GM21619 (cell line): ENCODE measurements around the gene ZNF582.
"Not testable (repeated sequence)": the region's sequence is repeated elsewhere in the genome, so short reads cannot be mapped to it uniquely, and the experiment has no call there.

ENCODE experiments used
- ATAC-seq: cut with Tn5 transposase; IDR thresholded peaks from one replicate; pipeline ENCODE4 v1.9.1; 2021; ENCODE audit not compliant: unreplicated experiment

ZNF582 gene

DNA sequence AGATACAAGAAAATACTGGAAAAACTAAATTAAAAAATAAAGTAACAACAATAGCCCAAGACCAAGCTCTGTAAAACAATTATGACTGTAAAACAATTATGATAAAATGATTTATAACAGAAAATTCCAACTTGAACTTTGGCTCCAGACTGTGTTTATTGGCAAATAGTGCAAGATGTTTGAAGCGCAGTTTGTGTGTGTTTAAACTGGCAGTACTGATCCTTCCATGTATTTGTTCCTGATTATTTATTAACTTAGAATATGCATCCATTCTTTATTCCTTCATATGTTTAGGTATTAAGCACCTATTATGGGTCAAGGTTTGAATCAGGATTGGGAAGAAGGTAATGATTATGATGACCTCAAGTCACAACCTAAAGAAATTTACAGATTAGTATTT, 37.8 kb downstream of the ZNF582 start:
- no peak for ATAC-seq

- ATAC-seq: no peak
Observed at GRCh38 chr19:56351208-56351607, 42.1 kb downstream of the ZNF582 start.

GRCh38 chr19:56350416-56351045, 42.8 kb downstream of the ZNF582 start:
- no peak for ATAC-seq

- ATAC-seq: no peak
Observed at GRCh38 chr19:56348289-56348877, 45.0 kb downstream of the ZNF582 start.

DNA sequence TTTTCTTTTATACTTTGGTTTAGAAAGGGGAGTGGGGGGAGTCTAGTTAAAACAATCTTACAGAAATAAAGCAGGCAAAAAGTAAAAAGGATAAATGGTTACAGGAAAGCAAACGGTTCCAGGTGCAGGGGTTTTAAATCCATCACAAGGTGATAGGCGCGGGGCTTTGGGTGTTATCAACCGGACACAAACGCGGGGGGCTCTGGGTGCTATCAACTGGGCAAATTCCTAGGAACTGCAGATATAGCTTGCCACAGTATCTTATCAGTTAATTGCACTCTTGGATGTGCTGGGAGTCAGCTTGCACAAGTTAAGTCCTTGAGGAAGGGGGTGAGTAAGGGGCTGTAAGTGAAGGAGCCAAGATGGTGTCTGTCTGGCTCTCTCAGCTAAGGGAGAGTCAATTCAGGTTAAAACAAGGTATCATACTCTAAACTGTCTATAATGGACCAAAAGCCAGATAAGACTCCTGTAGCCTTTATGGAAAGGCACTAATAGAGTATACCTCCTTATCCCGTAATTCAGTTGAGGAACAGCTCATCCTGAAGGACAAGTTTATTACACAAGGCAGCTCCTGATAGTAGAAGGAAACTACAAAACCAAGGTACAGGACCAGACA, 46.1 kb downstream of the ZNF582 start:
- no peak for ATAC-seq

- no peak for ATAC-seq
Observed at GRCh38 chr19:56341948-56342347, 51.4 kb downstream of the ZNF582 start.

DNA sequence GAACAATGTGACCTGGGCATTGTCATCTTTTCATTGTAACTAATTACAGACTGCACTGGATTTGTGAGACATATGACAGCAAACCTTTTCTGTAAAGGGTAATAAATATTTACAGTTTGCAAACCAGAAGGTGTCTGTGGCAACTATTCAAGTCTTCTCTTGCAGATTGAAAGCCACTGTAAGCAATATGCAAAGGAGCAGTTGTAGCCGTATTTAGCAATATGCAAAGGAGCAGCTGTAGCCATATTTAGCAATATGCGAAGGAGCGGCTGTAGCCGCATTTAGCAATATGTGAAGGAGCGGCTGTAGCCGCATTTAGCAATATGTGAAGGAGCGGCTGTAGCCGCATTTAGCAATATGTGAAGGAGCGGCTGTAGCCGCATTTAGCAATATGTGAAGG, 54.3 kb downstream of the ZNF582 start:
- ATAC-seq: not testable (repeated sequence)

- ATAC-seq: not testable (repeated sequence)
Observed at GRCh38 chr19:56337077-56337476, 56.3 kb downstream of the ZNF582 start.

- not testable (repeated sequence) for ATAC-seq
Observed at GRCh38 chr19:56335371-56335770, 58.0 kb downstream of the ZNF582 start.

DNA sequence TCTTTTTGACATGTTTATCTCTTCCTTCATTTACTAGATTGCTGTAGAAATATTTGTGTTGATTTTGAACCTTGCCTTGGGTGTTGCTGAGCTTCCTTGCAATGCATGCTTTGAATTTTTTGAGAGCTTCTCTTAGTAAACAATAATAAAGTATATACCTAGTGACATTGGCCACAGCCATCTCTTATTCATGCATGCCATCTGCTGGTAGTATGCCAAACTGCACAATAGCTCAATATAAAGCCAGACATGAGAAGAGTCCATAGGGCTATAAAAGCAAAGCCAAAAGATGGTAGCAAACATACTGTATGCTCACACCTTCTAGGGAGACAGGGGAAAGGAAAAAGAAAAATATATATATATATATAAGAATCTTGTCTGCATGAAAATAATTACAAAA, 59.8 kb downstream of the ZNF582 start:
- no peak for ATAC-seq
